NCI-H2081 treated with DMSO at 0.1 percent for 48 hours (cell line): ENCODE measurements around the gene CYP4F22.

Experiments
- DNase-seq: peaks from one replicate; lab custom pipeline; 2025; lab: John Stamatoyannopoulos, UW

Gene CYP4F22

DNA sequence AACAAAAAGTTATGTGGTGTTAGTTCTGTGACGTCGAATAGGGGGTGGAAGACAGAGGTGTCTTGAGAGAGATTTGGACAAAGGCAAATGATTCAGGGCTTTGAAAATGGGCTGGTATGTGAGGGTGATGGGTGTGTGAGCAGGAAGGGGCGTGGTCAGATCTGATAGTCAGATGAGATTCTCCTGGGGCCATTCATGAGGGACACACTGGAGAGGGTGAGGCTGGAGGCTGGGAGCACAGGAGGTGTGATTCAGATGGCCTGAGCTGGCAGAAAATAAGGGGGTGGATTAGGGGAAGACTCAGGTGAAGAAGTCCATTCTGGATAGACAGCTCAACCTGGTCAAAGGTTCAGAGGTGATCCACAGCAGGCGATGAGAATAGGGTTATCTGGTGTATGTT is 28.0 kb downstream of the CYP4F22 start:
- no peak for DNase-seq

DNA sequence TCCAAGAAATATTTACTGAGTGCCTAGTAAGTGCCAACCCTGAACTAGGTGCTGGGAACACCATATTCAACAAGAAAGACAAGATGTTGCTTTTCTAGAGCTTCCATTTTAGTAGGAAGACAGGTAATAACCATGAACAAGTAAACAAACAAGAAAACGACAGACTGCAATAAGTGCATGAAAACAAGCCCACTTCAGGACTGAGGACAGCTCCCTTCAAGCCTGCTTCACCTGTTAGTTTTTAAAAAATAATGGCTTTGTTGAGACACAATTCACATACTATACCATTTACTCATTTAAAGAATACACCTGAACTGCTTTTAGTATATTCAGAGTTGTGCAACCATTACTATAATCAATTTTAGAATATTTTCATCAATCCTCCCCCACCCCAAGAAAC is 30.4 kb downstream of the CYP4F22 start:
- no peak for DNase-seq

DNA sequence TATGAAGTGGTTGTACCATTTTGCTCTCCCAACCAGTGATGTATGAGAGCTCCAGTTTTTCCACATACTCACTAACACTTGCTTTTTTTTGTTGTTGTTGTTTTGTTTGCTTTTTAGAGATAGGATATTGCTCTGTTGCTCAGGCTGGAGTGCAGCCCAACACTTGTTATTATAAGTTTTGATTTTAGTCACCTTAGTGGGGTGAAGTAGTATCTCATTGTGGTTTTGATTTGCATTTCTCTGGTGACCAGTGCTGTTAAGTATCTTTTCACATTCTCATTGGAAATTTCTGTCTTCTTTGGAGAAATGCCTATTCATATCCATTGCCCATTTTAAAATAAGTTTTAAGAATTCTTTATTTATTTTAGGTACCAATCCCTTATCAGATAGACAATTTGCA is 31.3 kb downstream of the CYP4F22 start:
- no peak for DNase-seq

DNA sequence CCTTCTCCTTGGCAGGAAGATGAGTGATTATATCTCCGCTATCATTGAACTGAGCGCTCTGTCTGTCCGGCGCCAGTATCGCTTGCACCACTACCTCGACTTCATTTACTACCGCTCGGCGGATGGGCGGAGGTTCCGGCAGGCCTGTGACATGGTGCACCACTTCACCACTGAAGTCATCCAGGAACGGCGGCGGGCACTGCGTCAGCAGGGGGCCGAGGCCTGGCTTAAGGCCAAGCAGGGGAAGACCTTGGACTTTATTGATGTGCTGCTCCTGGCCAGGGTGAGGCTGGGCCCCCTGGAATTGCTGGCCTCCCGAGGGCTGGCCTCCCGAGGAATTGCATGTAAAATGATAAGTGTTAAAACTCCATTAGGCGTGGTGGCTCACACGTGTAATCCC is 32.1 kb downstream of the CYP4F22 start:
- DNase-seq: no peak

DNA sequence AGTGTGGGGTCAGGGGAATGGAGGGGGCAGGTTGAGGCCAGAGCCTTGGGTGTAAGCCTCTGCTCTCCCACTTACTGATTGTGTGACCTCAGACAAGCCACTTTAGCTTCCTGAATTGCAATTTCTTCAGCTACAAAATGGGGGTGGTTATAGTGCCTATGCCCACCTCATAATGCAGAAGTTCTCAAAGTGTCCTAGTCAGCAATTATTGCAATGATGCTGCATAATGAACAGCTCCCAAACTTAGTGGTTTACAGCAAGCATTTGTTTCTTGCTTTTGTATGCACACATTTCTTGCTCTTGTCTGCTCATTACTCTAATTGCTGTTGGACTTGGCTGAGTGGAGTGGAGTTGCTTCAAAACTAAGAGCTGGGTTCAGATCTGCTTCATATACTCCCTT is 36.0 kb downstream of the CYP4F22 start:
- no peak for DNase-seq

DNA sequence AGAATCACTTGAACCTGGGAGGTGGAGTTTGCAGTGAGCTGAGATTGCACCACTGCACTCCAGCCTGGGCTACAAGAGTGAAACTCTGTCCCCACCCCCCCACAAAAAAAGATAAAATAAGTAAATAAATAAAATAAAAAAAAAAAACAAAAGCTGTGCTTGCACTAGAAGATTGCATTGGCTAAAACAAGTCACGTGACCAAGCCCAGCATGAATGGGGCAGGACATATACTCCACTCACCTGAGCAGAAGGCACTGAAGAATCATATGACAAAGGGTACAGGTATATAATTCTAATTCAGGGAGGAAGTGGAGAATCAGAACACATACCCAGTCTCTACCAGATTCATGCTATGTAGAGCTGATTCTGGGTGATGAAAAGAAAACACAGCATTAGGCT is 36.6 kb downstream of the CYP4F22 start:
- no peak for DNase-seq

DNA sequence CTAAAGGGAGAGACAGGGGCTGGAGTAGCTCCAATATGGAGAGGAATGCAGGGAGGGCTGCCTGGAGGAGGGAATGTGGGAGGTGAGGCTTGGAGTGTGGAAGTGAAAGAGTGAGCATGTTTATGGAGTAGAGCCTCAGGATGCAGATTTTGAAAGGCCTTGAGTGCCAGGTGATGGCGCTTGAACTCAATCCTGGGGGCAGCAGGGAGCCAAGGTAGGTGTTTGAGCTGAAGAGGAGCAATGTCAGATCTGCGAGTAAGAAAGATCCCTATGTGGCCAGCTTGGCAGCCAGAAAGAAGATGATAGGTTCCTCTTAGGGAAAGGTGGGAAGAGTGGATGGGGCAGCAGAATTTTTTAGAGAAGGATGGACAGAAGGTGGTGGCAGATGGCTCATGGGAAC is 40.3 kb downstream of the CYP4F22 start:
- DNase-seq: no peak

DNA sequence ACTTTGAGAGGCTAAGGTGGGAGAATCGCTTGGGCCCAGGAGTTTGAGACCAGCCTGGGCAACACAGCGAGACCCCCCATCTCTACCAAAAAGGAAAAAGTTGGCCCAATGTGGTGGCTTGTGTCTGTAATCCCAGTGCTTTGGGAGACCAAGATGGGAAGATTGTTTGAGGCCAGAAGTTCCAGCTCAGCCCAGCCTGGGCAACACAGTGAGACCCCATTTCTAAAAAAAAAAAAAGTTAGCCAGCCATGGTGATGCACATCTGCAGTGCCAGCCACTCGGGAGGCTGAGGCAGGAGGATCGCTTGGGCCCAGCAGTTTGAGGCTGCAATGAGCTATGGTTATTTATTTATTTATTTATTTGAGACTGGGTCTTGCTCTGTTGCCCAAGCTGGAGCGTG is 41.3 kb downstream of the CYP4F22 start:
- DNase-seq: no peak

DNA sequence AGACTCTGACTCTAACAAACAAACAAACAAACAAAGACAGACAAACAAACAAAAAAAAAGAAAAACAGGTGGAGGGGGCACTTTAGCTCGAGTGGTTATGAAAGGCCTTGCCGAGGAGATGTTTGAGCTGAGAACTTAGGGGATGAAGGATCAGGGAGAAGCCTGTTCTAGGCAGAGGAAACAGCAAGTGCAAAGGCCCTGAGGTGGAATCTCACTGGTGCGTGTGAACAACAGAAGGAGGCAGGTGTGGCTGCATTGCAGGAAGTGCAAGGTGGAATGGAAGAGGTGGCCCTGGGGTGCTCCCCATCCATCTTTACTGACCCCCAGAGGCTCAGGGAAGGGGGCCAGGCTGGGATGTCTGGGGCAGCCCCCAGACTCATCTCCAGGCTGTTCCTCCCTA is 41.9 kb downstream of the CYP4F22 start:
- DNase-seq: no peak

DNA sequence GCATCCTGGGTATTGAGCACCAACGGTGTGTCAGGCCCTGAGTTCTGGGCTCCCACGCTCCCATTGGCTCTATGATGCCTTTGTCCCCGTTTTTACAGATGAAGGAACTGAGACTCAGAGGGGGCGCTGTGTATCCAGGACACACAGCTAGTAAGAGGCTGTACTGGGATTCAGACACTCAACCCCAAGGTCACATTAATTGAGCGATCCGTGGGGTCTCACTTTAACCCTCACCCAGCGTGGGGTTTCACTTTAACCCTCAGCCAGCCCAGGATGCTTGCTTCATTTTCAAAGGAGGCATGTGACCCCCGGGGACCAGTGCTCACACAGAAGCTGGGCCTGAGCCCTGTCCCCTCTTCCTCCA is 42.6 kb downstream of the CYP4F22 start:
- no peak for DNase-seq

DNA sequence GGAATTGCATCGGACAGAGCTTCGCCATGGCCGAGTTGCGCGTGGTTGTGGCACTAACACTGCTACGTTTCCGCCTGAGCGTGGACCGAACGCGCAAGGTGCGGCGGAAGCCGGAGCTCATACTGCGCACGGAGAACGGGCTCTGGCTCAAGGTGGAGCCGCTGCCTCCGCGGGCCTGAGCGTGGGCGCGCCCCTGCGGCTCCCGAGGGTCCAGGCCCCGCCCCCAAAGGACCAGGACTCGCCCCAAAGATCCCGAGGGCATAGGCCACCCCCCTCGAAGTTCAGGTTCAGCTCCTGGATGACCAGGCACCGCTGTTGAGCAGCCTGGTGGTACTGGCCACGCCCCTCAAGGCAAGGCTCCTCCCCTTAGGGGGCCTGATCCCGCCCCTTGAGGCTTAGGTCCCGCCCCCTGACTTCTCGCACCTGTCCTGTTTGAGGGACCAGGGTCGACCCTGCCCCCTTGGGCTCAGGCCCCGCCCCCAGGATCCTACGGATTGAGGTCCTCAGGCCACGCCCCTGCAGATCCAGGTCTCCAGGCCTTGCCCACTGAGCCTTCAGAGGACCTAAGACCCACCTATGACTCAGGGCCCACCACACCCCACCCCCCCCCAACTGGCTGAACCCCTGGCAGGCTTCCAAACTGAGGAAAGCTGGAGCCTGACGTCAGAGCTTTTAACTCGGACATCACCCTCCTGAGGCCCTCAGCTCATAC is 43.1 kb downstream of the CYP4F22 start:
- no peak for DNase-seq

DNA sequence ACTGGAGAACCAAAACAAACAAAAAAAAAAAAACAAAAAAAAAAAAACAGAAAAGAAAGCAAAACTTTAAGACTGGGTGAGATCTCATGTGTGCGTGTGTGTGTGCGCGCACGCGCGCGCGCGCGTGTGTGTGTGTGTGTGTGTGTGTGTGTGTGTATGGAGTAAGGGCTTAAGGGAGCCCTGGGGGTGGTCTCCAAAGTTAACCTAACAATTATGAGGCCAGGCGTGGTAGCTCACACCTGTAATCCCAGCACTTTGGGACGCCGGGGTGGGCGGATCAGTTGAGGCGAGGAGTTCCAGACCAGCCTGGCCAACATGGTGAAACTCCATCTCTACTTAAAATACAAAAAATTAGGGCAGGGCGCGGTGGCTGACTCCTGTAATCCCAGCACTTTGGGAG is 46.7 kb downstream of the CYP4F22 start:
- DNase-seq: no peak

DNA sequence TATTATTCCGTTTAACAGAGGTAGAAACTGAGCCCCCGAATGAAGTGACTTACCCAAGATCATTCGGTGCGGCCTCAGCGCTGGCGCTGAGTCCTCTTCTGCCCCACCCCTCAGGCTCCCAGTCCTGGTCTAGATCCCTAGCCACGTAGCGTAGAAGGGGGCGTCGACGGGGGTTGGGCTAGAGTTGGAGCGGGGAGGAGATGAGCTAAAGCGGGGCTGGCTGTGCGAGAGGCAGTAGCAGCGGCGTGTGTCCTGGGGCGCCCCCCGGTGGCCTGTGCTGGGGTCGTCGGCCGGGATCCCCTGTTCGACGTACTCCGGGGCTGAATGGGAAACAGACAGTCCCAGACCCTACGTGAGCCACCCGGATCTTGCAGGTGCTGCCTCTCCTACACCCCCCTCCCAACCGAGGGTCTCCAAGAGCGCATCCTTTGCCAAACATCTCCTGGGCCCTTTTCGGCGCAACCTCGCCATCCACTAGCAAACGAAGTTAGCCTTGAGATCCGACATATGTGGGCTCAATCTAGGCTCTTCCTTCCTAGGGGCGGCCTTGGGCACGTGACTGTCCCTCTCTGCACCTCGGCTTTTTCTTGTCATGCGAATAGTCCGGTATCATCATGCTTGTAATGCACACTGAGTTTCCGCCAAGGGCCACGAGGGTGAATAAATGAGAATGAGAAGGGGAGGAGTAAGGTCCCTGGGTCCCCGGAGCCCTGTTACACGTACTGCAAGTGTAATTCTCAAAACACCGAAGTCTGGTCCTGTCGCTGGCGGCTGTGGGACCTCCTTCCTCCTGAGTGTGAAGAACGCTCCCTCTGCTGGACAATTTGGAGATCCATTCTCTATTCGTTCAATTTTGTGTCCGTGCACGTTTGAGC is 47.7 kb downstream of the CYP4F22 start:
- no peak for DNase-seq

DNA sequence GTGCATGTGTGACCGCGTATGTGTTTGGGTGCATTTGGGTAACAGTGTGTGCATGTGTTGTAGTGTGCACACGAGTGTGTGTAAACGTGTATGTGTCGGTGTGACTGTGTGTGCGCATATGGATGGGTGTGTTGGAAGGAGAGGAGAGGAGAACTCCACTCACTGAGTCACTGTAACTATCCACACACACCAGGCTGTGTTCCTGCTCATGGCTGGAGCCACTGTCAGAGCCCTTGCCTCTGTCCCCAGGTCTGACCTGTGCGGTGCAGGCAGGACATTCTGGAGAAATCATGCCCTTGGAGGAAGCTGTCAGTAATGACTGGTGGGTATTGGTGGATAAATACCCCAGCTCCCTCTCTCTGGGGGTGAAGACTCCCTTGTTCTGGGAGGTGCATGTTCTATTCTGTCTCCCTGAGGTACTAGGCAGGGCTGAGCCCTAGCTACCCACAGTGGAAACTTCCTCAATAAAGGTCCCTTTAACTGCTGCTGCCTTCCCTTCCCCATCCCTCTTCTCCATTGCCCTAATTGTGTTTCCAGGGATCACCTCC is 48.4 kb downstream of the CYP4F22 start:
- DNase-seq: no peak

DNA sequence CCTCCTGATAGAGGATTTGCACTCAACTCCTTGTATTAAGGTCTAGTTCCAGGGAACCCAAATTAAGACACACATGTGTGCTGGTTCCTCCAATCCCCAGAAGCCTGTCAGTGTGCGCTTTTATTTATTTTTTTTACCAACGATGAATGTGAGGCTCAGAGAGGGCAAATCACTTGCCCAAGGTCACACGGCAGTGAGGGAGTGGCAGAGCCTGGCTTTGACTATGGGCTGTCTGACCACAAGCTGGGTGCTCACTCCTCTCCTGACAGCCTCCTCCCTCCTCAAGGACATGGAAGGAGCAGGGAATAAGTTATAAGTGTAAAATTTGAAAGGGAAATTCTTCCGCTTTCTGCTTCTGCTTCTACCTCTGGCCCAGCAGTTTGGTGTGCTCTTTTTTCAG is 48.9 kb downstream of the CYP4F22 start:
- DNase-seq: no peak

DNA sequence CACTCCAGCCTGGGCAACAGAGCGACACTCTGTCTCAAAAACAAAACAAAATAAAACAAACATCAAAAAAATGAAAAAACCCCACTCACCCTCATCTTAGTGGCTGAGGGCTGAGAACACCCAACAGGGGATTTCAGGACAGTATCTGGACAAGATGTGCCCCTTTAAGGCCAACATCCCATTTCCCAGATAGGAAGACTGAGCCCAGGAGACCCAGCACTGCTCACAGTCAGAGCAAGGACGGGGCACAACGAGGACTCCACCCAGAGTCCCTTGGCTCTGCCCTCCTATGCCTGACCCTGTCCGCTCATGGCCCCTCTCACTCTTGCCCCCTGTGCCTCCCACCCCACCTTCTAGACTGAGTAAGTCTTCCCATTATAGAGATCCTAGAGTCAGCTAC is 53.8 kb downstream of the CYP4F22 start:
- no peak for DNase-seq

DNA sequence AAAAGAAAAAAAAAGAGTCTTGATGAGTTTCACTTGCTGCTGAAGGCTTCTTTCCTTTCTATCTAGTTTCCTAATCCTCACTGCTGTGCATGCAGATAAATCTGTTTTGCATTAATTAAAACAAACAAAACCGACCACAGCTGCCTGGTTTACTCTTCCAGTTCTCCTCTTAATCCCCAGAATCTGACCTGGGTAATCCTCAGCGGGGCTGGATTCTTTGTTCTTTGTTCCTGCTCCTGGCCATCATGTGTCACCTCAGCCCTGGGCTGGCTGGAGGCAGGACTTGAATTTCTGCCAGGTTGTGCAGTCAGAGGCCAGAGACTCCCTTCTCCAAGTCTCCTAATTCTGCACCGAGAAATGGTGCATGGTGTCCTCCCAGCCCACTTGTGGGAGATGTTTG is 54.5 kb downstream of the CYP4F22 start:
- no peak for DNase-seq

DNA sequence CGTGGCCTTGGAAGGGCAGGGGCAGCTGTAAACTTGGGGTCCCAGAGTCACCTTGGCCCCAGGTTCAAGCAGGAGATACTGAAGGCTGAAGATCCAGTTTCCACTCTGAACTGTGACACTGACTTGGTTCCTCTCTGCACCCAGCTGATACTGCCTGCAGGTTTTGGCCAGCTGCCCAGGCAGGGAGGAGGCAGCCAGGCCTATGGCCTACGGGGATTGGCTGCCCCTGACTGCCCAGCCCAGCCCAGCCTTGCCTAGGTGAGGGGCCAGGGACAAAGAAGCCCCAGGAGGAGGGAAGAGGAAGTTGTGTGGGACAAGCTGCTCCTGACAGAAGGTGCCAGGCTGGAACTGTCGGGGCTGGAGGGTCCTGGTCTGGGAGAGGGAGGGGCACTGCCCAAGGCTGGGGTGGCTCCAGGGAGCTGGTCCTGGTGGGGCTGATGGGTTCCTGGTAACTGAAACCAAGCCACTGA is 55.0 kb downstream of the CYP4F22 start:
- DNase-seq: no peak

DNA sequence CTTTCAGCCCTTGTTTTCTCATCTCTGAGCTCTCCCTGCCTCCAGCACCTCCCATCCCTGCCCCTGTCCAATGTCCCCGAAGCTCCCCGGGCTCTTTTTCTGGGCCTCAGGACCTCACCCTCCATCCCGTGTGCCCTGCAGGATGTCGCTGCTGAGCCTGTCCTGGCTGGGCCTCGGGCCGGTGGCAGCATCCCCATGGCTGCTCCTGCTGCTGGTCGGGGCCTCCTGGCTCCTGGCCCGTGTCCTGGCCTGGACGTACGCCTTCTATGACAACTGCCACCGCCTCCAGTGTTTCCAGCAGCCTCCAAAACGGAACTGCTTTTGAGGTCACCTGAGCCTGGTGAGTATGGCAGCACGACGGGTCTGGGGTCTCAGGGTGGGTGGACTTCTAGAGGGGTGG is 55.6 kb downstream of the CYP4F22 start:
- DNase-seq: no peak

DNA sequence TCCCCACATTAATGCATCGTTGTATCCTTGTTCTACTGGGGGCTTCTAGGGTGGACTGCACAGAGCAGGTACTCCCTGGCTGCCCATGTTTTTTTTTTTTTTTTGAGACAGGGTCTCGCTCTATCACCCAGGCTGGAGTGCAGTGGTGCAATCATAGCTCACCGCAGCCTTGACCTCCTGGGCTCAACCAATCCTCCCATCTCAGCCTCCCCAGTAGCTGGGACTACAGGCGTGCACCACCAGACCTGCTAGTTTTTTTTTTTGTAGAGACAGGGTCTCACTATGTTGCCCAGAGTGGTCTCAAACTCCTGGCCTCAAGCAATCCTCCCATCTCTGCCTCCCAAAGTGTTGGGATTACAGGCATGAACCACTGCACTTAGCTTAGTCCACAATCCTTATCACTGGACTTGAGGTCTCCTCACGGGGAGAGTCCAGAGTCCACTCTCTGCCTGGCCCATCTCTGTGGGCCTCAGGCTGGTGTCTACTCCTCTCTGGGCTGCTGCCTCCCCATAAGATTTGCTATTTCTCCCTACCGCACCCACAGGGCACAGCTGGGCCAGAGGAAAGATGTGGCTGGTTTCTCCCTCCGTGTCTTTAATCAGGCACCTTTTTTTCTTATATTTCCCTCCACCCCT is 56.3 kb downstream of the CYP4F22 start:
- no peak for DNase-seq

DNA sequence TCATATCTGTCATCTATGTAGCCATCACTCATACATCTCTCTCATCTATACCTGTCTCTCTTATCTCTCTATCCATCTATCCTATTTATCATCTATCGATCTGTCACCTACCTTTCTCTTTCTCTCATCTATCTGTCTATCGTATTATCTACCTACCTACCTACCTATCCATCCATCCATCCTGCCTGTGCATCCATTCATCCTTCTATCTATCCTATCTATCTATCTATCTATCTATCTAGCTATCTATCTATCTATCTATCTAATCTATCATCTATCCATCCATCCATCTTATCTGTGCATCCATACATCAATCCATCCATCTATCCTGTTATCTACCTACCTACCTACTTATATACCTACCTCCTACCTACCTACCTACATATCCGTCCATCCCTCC is 62.1 kb downstream of the CYP4F22 start:
- DNase-seq: no peak

DNA sequence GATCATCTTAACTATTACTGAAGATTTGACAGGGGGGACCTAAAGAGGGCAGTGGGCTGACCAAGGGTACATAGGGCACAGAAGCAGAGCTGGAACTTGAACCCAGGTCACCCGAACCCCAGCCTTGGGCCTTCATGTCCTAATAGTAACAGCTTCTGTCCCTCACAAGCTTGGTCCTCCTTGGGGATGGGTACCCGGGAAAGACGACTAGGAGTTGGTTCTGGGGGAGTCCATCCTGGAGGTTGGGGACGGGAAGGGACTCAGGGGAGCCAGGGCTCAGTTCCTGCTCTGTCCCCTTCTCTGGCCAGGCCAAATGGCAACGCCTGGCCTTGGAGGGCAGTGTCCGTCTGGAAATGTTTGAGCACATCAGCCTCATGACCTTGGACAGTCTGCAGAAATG is 67.1 kb downstream of the CYP4F22 start:
- no peak for DNase-seq
